GM19328 (cell line): ENCODE results near the gene GFER.

Experiments
- ATAC-seq: cut with Tn5 transposase; IDR thresholded peaks from one replicate; pipeline ENCODE4 v1.9.1; 2021; ENCODE audit warnings: mild to moderate bottlenecking, moderate library complexity; ENCODE audit not compliant: unreplicated experiment

GFER gene

DNA sequence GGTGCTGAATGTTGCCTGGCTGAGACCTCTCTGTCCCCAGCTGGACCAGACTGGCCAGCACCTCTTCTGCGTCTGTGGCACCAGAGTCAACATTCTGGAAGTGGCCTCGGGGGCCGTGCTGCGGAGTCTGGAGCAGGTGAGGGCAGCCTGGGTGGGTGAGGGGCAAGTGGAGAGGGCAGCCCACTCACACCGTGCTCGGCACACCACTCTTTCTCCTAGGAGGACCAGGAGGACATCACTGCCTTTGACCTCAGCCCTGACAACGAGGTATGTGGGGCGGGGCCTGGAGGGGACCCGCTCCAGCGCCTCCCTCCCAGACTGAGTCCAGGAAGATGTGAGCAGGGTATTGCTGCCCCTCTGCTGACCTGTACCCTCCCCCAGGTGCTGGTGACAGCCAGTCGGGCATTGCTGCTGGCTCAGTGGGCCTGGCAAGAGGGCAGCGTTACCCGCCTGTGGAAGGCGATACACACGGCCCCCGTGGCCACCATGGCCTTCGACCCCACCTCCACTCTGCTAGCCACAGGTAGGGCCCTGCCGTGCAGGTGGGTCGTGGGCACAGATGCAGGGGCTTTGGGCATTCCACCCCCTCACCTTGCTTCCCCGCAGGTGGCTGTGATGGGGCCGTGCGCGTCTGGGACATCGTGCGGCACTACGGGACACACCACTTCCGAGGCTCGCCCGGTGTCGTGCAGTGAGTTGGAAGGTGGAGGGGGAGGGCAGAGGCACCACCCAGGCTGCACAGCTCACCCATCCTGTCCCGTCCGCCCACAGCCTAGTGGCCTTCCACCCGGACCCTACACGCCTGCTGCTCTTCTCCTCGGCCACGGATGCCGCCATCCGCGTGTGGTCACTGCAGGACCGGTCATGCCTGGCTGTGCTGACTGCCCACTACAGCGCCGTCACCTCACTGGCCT, 9.6 kb upstream of the GFER start:
- ATAC-seq: no peak

DNA sequence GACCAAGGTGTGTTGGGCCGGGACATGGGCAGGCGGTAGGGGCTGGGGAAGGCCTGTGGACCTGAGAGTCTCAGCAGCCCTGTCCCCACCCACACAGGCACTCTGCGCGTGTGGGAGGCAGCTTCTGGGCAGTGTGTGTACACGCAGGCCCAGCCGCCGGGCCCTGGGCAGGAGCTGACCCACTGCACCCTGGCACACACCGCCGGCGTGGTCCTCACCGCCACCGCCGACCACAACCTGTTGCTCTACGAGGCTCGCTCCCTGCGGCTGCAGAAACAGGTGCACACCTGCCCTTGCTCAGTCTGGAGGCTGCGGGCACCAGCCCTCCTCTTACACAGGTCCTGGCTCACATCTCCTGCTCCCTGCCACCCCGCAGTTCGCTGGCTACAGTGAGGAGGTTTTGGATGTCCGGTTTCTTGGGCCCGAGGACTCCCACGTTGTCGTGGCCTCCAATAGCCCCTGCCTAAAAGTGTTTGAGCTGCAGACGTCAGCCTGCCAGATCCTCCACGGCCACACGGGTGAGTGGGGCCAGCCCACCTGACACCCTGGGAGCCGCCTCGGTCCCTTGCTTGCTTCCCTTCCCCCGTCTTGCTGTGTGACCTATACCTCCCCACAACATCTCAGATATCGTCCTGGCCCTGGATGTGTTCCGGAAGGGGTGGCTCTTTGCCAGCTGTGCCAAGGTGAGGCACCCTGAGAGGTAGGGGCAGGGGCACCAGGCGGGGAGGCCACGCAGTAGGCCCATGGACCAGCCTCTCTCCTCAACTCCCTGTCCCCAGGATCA, 8.4 kb upstream of the GFER start:
- no peak for ATAC-seq

DNA sequence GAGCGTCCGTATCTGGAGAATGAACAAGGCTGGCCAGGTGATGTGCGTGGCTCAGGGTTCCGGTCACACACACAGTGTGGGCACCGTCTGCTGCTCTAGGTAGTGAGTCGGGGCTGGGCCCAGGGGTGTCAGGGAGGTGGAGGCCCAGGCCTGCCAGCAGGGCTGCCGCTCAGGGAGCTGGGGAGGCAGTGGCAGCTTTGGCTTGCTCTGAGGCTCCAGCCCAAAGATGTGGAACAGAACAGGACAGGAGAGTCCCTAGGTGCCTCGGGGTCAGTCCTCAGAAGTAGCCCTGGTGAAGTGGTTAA, 7.8 kb upstream of the GFER start:
- ATAC-seq: no peak

DNA sequence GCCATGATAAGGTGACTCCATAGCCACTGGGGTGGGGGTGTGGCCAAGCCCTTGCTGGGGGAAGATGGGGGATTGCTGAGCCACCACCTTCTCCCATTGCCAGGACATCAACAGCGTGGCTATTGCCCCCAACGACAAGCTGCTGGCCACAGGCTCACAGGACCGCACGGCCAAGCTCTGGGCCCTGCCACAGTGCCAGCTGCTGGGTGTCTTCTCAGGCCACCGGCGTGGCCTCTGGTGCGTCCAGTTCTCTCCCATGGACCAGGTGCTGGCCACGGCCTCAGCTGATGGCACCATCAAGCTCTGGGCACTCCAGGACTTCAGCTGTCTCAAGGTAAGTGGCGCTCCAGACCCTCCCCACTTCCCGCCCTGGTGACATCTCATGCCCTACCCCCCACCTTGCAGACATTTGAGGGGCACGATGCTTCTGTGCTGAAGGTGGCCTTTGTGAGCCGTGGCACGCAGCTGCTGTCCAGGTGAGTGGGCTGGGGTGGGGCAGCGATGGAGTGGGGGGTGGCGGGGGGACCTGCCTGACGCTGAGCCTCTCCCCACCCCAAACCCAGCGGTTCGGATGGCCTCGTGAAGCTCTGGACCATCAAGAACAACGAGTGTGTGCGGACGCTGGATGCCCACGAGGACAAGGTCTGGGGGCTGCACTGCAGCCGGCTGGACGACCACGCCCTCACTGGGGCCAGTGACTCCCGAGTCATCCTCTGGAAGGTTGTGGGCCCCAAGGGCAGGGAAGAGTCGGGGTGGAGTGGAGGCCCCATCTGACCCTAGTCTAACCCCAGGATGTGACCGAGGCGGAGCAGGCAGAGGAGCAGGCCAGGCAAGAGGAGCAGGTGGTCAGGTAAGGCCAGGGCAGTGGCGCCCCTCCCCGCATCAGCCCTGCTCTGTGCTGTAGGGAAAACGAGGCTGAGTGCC, 6.8 kb upstream of the GFER start:
- no peak for ATAC-seq

DNA sequence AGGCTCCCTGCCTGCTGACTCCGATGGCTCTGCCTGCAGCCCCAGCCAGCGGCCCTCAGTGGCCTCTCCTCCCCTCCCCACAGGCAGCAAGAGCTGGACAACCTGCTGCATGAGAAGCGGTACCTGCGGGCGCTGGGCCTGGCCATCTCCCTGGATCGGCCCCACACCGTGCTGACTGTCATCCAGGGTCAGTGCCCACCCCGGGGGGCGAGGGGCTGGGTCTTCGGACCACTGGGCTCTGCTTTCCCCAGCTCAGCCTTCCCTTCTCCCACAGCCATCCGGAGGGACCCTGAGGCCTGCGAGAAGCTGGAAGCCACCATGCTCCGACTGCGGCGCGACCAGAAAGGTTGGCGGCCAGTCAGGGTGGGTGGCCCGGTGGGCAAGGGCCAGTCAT, 6.1 kb upstream of the GFER start:
- ATAC-seq: no peak

DNA sequence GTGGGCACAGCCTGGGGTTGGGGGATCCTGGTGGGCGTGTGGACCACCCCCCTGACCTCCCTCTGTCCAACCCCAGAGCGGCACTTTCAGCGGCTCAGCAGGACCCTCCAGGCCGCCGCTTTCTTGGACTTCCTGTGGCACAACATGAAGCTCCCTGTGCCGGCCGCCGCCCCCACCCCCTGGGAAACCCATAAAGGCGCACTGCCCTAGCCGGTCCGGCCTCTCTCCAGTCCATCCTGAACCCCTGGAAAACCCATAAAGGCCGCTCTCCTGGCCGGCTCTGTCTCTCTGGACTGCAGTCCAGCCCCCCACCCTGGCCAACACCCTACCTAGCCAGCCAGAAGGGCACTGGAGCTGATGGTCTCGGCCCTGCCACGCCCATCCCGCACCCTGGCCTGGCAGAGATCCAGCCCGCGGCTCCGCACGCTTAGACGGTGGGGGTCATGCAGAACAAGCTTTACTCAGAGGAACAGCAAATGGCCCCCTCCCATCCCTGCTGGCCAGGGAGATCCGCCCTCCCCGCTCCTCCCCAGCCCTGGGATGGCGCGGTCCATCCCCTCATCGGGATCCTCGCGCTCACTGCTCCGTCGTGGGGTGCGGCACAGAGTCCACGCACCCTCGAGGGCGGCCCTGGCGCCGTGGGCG, 5.4 kb upstream of the GFER start:
- ATAC-seq: no peak

DNA sequence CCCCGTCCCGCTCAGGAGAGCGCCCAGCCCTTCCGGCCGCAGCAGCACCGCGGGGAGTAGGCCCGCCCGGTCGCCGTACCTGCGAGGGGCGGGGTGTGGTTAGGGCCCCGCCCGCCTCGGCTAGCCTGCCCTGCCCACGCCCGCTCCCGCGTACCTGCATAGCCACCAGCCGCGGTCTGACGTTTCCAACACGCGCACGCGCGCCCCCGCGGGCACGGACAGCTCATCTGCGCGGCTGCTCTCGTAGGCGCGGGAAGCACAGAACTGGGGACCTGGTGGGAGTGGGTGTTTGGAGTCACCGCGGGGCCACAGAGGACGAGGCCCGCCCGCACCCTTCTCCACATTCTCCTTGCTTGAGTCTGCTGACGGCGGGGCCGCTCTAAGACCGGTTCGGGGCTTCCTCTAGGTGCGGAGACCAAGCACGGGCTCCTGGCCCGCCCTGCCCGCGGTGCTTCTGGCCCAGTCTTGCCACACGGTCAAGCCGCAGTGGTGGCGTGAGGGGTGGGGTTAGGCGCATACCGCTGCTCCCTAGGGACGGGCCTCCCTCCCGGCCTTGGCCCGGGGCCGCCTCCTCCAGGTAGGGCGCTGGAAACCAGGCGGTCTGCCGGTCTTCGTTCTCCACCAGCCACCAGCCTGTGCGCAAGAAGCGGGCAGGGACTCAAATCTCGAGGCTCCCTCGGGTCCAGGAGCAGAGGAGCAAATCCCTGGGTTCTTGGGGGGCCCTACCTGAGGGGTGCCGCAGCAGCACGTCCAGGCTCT, 4.5 kb upstream of the GFER start:
- no peak for ATAC-seq

DNA sequence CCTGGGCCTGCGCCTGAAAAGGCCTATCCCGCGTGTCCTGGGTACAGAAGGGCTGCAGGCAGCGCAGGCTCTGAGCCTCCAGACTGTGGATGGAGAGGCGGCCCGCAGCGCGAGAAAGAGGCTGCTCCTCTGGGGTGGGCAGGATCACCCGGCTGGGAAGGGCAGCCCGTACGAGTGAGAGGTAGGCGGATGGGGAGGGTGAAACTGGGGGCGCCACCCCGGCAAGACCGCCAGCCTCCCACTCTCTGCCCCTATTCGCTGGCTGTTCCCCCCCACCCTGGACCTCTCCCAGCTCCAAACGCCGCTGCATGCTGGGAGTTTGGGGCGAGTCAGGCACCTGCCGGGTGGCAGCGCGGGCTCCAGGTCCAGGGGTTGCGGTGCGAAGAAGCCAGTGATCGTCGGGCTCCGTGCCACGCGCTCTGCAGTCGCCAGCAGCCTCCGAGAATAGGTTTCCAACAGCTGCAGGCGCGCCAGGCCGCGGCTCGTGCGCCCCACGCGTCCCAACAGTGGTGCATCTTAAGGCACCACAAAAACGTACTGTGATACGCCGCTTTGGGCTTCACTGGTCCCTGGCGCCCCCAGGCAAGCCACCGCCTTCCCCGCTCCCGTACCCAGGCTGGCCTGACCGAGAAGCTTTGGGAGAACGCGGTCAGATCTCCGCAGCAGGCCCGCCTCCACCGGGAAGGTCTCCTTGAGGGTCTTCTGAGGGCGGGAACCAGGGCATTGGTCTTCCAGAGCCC, 3.8 kb upstream of the GFER start:
- ATAC-seq: no peak

DNA sequence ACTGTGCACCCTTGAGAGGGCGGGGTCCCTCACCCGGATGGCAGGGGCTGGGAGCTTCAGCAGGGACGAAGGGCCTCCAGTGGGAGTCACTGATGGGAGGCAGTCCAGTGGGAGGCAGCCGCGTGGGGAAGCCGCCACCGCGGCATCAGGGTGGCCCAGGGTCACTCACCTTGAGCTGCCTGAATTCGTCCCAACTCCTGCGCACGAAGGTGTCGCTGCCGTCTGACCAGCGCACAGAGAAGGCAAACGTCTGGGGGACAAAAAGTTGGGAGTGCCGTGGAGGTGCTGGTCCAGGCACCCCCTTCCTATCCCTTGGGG, 3.3 kb upstream of the GFER start:
- ATAC-seq: no peak

DNA sequence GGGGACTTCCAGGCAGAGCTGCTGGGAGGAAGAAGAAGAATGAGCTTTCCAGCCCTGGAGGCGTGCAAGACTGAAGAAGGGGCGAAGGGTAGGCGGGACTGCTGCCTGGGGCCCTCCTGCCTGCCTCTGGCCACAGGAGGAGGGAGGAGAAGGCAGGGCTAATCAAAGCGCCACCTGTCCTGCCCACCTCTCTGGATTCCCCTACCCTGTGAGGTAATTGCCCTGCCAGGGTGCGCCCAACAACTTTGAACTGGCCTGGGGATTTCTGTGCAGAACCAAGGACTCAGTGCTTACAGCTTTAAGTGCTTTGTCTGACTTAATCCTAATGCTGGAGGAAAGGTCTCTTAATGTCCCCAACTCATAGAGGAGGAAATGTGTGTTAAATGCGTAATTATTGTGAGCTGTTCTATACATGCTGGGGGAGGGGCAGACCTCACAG, 2.6 kb upstream of the GFER start, which contains the start of gene NOXO1:
TSS of gene NOXO1 (minus strand) at position 72 of the 439 bp plus-strand sequence. CDS start 290 bp downstream, outside the sequence.
- ATAC-seq: no peak

DNA sequence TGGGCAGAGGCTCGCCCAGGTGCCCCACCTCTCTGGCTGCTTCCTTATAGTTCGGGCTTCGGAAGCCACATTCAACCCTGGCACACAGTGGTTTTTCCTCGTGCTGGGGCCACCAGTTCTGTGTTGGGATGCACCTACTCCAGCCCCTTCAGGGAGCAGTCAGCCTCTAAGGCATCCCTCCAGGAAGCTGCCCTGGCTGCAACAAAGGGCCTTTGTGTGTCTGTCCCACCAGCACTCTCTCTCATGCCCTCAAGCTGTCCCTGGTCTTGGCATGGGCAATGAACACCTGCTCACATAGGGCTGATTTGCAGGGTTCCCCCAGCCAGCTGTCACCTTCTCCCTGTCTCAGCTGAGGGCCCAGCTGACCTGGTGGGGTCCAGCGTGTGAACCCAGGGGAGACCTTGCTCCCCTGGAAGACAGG, 2.0 kb upstream of the GFER start:
- ATAC-seq: no peak

DNA sequence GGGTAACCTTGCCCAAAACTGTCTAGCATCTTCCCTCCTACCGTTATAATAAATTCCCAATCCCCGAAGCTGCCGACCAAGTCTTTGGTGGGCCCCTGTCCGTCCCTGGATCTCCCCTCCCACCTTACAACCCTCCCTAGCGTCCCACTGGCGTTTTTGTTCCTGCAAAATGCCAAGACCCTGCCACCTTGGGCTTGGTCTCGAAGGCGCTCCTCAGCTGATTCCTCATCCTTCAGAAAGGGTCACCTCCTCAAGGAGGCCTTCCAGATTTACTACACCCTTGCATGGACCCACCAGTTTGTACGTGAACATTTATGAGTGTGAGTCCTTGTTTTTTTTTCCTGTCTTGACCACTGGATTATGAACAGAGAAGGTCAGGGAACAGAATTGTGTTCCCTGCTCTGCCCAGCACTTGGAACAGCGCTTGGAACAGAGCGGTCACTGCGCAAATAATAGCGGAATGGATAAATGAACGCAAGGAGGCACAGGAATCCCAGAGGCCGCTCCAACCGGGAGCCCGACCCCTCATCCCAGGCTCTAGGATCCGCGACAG, 926 bp upstream of the GFER start:
- no peak for ATAC-seq

DNA sequence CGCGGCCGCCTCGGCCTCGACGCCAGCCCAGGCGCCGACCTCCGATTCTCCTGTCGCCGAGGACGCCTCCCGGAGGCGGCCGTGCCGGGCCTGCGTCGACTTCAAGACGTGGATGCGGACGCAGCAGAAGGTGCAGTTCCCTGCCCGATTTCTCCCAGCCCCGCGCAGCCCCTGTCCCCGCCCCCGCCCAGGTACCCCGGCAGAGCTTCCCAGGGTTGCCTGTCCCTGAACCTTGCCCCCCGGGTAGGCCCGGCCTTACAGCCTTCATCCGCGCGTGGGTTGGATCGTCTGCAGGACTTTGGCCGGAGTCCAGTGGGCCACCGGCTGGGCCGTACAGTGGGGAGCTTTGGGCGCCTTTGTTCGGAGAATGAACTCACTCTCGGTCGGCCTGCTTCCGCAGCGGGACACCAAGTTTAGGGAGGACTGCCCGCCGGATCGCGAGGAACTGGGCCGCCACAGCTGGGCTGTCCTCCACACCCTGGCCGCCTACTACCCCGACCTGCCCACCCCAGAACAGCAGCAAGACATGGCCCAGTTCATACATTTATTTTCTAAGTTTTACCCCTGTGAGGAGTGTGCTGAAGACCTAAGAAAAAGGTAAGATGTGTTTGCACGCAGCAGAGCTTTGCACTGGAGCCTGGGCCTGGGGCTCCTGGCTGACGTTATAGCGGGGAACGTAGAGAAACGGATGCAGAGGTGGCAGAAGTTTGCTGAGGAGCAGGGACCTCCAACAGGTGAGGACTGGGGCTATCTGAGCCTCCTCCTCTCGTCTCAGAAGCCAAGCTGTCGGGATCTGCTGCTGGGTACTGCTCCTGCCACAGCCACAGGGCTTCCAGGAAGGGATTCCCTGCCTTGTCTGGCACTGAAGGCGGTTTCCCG, 593 bp downstream of the GFER start:
- peak; percentile 5 for ATAC-seq

DNA sequence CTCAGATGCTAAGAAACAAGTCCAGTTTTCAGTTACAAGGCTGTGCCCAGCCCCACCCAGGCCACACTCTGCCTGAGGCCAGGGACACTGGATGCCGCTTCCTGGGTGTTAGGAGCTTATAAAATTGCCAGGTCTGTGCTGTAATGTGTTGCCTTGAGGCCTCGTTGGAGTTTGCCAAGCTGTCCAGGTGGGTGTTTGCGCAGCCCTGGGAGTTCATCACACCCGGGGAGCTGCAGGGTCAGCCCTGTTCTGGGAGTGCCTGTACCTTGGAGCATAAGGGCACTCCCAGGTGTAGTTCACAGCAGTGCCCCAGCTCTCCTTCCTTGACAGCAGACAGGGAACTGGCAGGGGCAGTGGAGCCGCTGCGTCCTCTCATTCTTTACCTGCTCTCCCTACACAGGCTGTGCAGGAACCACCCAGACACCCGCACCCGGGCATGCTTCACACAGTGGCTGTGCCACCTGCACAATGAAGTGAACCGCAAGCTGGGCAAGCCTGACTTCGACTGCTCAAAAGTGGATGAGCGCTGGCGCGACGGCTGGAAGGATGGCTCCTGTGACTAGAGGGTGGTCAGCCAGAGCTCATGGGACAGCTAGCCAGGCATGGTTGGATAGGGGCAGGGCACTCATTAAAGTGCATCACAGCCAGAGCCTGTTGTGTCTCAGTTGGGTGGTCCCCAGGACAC, 1.6 kb downstream of the GFER start:
- no peak for ATAC-seq

DNA sequence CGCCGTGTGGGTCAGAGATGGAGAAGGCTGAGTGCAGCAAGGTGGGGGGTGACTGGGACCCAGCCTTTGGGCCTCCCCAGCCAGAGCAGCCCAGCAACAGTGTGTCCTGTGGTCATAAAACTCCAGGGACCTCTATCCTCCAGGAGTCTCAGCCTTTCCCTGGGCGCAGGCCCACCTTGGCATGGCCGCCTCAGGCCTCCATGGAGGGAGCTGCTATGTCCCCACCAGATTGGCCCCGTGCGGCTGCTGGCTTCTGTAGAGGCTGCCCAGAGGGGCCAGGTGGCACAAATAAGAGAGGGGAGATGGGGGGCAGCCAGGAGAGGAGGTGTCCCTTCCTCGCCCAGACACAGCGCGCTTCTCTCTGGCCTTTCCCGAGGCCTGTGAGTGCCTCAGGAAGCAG, 3.2 kb downstream of the GFER start:
- no peak for ATAC-seq

DNA sequence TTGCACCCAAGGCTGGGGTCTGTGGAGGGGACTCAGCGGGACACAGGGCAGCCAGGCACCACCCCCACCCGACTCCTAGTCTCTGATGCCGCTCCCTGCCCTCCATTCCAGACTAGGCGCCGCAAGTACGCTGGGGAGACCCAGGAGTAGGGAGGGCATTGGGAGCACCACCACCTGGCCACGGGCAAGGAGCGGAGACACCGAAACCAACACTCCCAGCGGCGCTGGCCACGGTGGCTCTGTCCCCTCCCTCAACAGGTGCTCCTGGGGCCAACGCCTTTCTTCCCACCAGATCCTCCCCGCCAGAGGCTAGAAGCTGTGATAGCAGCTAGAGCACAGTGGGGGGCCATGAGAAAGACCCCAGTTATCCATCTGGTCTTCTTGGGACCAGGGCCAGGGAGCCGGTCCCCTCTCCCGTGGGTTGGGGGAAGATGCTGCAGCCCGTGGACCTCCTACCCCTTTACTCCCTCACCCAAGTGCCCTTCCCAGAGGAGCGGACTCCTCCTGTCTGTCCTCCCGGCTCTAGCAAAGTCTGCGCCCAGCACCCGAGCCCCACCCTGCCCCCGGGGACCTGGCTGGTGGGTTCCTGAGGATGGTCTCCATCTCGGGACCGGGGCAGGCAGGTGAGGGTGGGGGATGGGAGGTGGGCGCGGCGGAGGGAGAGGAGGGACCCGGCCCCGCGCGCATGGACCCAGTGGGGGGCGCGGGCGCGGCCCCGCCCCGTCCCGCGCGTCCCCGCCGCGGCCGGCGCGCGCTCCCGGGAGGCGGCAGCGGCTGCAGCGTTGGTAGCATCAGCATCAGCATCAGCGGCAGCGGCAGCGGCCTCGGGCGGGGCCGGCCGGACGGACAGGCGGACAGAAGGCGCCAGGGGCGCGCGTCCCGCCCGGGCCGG, 5.5 kb downstream of the GFER start, which contains the start of gene SYNGR3:
TSS of gene SYNGR3 (plus strand) at position 762 of the 892 bp plus-strand sequence. CDS start 133 bp downstream, outside the sequence.
- ATAC-seq: no peak

DNA sequence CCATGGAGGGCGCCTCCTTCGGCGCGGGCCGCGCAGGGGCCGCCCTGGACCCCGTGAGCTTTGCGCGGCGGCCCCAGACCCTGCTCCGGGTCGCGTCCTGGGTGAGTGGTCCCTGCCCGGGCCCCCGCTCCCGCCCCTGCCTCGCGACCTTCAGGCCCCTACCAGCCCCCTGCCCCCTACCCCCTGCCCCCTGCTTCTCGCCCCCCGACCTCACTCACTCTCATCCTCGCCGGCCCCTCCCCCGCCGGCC, 6.0 kb downstream of the GFER start:
- no peak for ATAC-seq
